ENCODE measurements around the gene SPPL3. TPM values are rescaled to one million over a fixed set of nuclear protein-coding genes. Genes with fewer than 3 reads are reported as not detected.
A peak's percentile ranks its signal among the peaks of the same experiment; 100 is the strongest.

SPPL3 gene
- total RNA-seq (2021), result 32.5 to 35.5 TPM (median 33.8 TPM) in 3 replicates
- percentile 75 among the genes with signal in this experiment for Bru-seq, nascent RNA
- long read RNA-seq, experiment 1, full-length matches to known transcripts, result 117 of 146 reads
- long read RNA-seq, experiment 1, partial matches to known transcripts, result 9 of 146 reads
- long read RNA-seq, experiment 1, other reads (novel, unspliced or antisense), result 20 of 146 reads
- long read RNA-seq, experiment 2, full-length matches to known transcripts, result 37 of 72 reads
- long read RNA-seq, experiment 2, partial matches to known transcripts, result 12 of 72 reads
- long read RNA-seq, experiment 2, other reads (novel, unspliced or antisense), result 23 of 72 reads
- long read RNA-seq, experiment 3, partial matches to known transcripts, result 0 of 1 reads
- long read RNA-seq, experiment 3, other reads (novel, unspliced or antisense), result 1 of 1 reads

- POLR2A ChIA-PET, result no interaction called here
Measured at GRCh38 chr12:120904197-120904773, at the start of gene SPPL3. Gene SPPL3, minus strand, starts transcription at chr12:120904358. Its CDS starts 491 bp downstream, at chr12:120903867.

More at GRCh38 chr12:120904197-120904773, at the start of gene SPPL3:
- peak; percentile 91 for ATAC-seq
- Mint-ChIP-seq H3K4me1 (peaks cover 22% of the 10 kb centered on the region), H3K27ac (peak within 1 kb of the TSS; percentile 86), H3K4me3 (peak within 1 kb of the TSS; percentile 99), H3K36me3 (peaks cover 4% of the 10 kb centered on the region; the same call in 1 of the 2 replicates), H3K9me3 (no peaks in the 10 kb centered on the region), H3K27me3 (ENCODE audit: low read depth) (no peaks in the 10 kb centered on the region)
- TF ChIP-seq HMGXB4 (CRISPR knock-in tag; IDR thresholded peaks at IDR 0.05), result no peak
- peak; percentile 99 for TF ChIP-seq USF2 (CRISPR knock-in tag; IDR thresholded peaks at IDR 0.05)
- peak; percentile 99 for TF ChIP-seq USF1 (CRISPR knock-in tag; IDR thresholded peaks at IDR 0.05)
- TF ChIP-seq SP1 (CRISPR knock-in tag; conservative IDR thresholded peaks at IDR 0.05), result peak; percentile 93
- peak; percentile 81; the same call in 1 of the 2 replicates for TF ChIP-seq MAX (CRISPR knock-in tag; IDR thresholded peaks at IDR 0.05)
- no peak for TF ChIP-seq NR2C2 (CRISPR knock-in tag; IDR thresholded peaks at IDR 0.05)
- TF ChIP-seq TEAD4 (CRISPR knock-in tag; IDR thresholded peaks at IDR 0.05), result no peak
- peak; percentile 70 for TF ChIP-seq CBFB (CRISPR knock-in tag; IDR thresholded peaks at IDR 0.05; ENCODE audit: low read depth)
- TF ChIP-seq FOXK1 (CRISPR knock-in tag; IDR thresholded peaks at IDR 0.05), result peak; percentile 97
- no peak for TF ChIP-seq JAZF1 (CRISPR knock-in tag; IDR thresholded peaks at IDR 0.05)
- TF ChIP-seq CREM (CRISPR knock-in tag; IDR thresholded peaks at IDR 0.05), result no peak
- no peak for TF ChIP-seq ZBTB43 (CRISPR knock-in tag; IDR thresholded peaks at IDR 0.05)
- no peak for TF ChIP-seq ARID4B (CRISPR knock-in tag; IDR thresholded peaks at IDR 0.05; ENCODE audit: borderline replicate concordance)
- peak; percentile 82; the same call in 1 of the 2 replicates for TF ChIP-seq TP53 (CRISPR knock-in tag; IDR thresholded peaks at IDR 0.05)
- no peak for TF ChIP-seq AR (CRISPR knock-in tag; IDR thresholded peaks at IDR 0.05)
- TF ChIP-seq ESRRA (CRISPR knock-in tag; IDR thresholded peaks at IDR 0.05; ENCODE audit: borderline replicate concordance), result no peak
- TF ChIP-seq ZNF232 (CRISPR knock-in tag; IDR thresholded peaks at IDR 0.05), result no peak
- TF ChIP-seq ATF1 (CRISPR knock-in tag; IDR thresholded peaks at IDR 0.05), result no peak
- no peak for TF ChIP-seq GTF2I (CRISPR knock-in tag; conservative IDR thresholded peaks at IDR 0.05)
- CTCF ChIA-PET, result interaction anchor here (1.5 to 2.1 kb wide), 2 partner anchors 67 to 101 kb away, joined by 4 to 6 read pairs; no protein-coding TSS in a partner anchor
- peak; percentile 94 for DNase-seq (ENCODE audit: low spot score)
